SK-N-SH treated with all-trans-retinoic acid at 6 μM for 48 hours (cell line): ENCODE data around the gene ADD3.

Source experiments
- ATAC-seq: fragments of 200-7000 bp; cut with Tn5 transposase; 3 replicates; pipeline ENCODE4 v1.9.1; 2020; ENCODE audit warnings: mild to moderate bottlenecking, moderate library complexity
- ARNTL ChIP-seq: fragments of 450-650 bp; formaldehyde crosslinking; IDR thresholded peaks from 2 replicates; pipeline ENCODE4 v1.5.0; 2020; ENCODE audit warnings: low read depth, mild to moderate bottlenecking, moderate library complexity, borderline replicate concordance
- BACH2 ChIP-seq: fragments of 250-450 bp; sonication (Bioruptor Pico); IDR thresholded peaks from 2 replicates; pipeline ENCODE4 v1.9.0; 2021; ENCODE audit warnings: mild to moderate bottlenecking, borderline replicate concordance
- CSDC2 ChIP-seq: fragments of 250-450 bp; sonication (Bioruptor Pico); IDR thresholded peaks from 2 replicates; pipeline ENCODE4 v1.5.0; 2020; ENCODE audit warnings: mild to moderate bottlenecking, moderate library complexity
- ESRRG ChIP-seq: fragments of 250-450 bp; sonication (Bioruptor Pico); IDR thresholded peaks from 2 replicates; pipeline ENCODE4 v1.6.1; 2021; ENCODE audit warnings: mild to moderate bottlenecking
- GLIS3 ChIP-seq: fragments of 250-450 bp; sonication (Bioruptor Pico); IDR thresholded peaks from 2 replicates; pipeline ENCODE4 v1.5.0; 2020; ENCODE audit warnings: mild to moderate bottlenecking, moderate library complexity
- ISL1 ChIP-seq: fragments of 250-450 bp; sonication (Bioruptor Pico); IDR thresholded peaks from 2 replicates; pipeline ENCODE4 v2.1.2; 2022; ENCODE audit warnings: mild to moderate bottlenecking, moderate library complexity
- PATZ1 ChIP-seq: fragments of 250-450 bp; sonication (Bioruptor Pico); IDR thresholded peaks from 2 replicates; pipeline ENCODE4 v1.8.0; 2020; ENCODE audit warnings: mild to moderate bottlenecking, moderate library complexity, borderline replicate concordance
- POU6F1 ChIP-seq: fragments of 250-450 bp; sonication (Bioruptor Pico); IDR thresholded peaks from 2 replicates; pipeline ENCODE4 v1.8.0; 2021; ENCODE audit warnings: low read depth, mild to moderate bottlenecking, moderate library complexity, borderline replicate concordance
- RARB ChIP-seq: fragments of 250-450 bp; sonication (Bioruptor Pico); IDR thresholded peaks from 2 replicates; pipeline ENCODE4 v1.8.0; 2021; ENCODE audit warnings: mild to moderate bottlenecking, moderate library complexity
- SNAI2 ChIP-seq: fragments of 250-450 bp; sonication (Bioruptor Pico); IDR thresholded peaks from 2 replicates; pipeline ENCODE4 v1.5.0; 2020; ENCODE audit warnings: mild to moderate bottlenecking, moderate library complexity
- TCF4 ChIP-seq: fragments of 250-450 bp; sonication (Bioruptor Pico); IDR thresholded peaks from 2 replicates; pipeline ENCODE4 v1.8.0; 2021; ENCODE audit warnings: mild to moderate bottlenecking, moderate library complexity, borderline replicate concordance
- TOX ChIP-seq: fragments of 250-450 bp; sonication (Bioruptor Pico); IDR thresholded peaks from 2 replicates; pipeline ENCODE4 v1.8.0; 2021; ENCODE audit warnings: mild to moderate bottlenecking, moderate library complexity, borderline replicate concordance
- ZC3H10 ChIP-seq: fragments of 250-450 bp; sonication (Bioruptor Pico); IDR thresholded peaks from 2 replicates; pipeline ENCODE4 v1.5.1; 2021; ENCODE audit warnings: mild to moderate bottlenecking, moderate library complexity
- ZFP3 ChIP-seq: fragments of 250-450 bp; sonication (Bioruptor Pico); IDR thresholded peaks from 2 replicates; pipeline ENCODE4 v1.5.0; 2020; ENCODE audit warnings: mild to moderate bottlenecking, moderate library complexity
- ZFP30 ChIP-seq: fragments of 450-650 bp; formaldehyde crosslinking; IDR thresholded peaks from 2 replicates; pipeline ENCODE4 v1.5.0; 2022; ENCODE audit warnings: mild to moderate bottlenecking, moderate library complexity
- ZNF70 ChIP-seq: fragments of 450-650 bp; formaldehyde crosslinking; IDR thresholded peaks from 2 replicates; pipeline ENCODE4 v1.5.0; 2020; ENCODE audit warnings: mild to moderate bottlenecking, moderate library complexity
- ZNF8 ChIP-seq: fragments of 450-650 bp; formaldehyde crosslinking; IDR thresholded peaks from 2 replicates; pipeline ENCODE4 v1.5.0; 2020; ENCODE audit warnings: mild to moderate bottlenecking, moderate library complexity
- TF ChIP-seq, protein P1 (sequence below): fragments of 250-450 bp; sonication (Bioruptor Pico); IDR thresholded peaks from 2 replicates; pipeline ENCODE4 v1.5.0; 2020; ENCODE audit warnings: mild to moderate bottlenecking, moderate library complexity

The ADD3 gene

GRCh38 chr10:110069502-110069982, 61.8 kb downstream of the ADD3 start:
- no peak for ATAC-seq
- no peak for TF ChIP-seq TCF4 (CRISPR knock-in tag)
- no peak for TF ChIP-seq SNAI2 (CRISPR knock-in tag)
- TF ChIP-seq POU6F1: no peak

- ATAC-seq: no peak
- TF ChIP-seq TCF4 (CRISPR knock-in tag) (no peak), RARB (CRISPR knock-in tag) (no peak), ESRRG (CRISPR knock-in tag) (no peak), ISL1 (CRISPR knock-in tag) (no peak), ZNF70 (no peak), GLIS3 (CRISPR knock-in tag) (no peak), ZFP30 (CRISPR knock-in tag) (no peak), ZC3H10 (no peak), BACH2 (no peak), TOX (CRISPR knock-in tag) (no peak), ZFP3 (no peak)
- TF ChIP-seq, protein P1, sequence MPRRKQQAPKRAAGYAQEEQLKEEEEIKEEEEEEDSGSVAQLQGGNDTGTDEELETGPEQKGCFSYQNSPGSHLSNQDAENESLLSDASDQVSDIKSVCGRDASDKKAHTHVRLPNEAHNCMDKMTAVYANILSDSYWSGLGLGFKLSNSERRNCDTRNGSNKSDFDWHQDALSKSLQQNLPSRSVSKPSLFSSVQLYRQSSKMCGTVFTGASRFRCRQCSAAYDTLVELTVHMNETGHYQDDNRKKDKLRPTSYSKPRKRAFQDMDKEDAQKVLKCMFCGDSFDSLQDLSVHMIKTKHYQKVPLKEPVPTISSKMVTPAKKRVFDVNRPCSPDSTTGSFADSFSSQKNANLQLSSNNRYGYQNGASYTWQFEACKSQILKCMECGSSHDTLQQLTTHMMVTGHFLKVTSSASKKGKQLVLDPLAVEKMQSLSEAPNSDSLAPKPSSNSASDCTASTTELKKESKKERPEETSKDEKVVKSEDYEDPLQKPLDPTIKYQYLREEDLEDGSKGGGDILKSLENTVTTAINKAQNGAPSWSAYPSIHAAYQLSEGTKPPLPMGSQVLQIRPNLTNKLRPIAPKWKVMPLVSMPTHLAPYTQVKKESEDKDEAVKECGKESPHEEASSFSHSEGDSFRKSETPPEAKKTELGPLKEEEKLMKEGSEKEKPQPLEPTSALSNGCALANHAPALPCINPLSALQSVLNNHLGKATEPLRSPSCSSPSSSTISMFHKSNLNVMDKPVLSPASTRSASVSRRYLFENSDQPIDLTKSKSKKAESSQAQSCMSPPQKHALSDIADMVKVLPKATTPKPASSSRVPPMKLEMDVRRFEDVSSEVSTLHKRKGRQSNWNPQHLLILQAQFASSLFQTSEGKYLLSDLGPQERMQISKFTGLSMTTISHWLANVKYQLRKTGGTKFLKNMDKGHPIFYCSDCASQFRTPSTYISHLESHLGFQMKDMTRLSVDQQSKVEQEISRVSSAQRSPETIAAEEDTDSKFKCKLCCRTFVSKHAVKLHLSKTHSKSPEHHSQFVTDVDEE (CRISPR knock-in tag): no peak
Measured at GRCh38 chr10:110073896-110074295, 66.1 kb downstream of the ADD3 start.

DNA sequence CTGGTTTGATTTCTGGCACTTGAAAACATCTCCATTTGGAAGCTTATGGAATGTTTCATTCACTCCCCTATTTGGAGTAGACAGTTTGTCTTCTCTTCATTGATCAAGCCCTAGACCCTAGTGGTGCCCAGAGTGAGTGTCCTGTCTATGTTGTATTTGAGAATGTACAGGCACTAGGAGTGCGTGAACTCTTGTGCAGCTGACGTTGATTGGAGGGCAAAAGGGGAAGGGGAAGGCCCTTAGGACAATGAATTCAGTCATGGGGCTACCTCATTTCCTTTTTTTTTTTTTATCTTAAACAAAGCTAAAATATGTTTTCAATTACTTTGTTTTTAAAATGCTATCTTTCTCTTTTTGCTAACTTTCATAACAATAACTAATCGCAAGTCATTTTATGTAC, 66.5 kb downstream of the ADD3 start:
- peak; percentile 26 for ATAC-seq
- no peak for TF ChIP-seq ZC3H10
- TF ChIP-seq ARNTL (CRISPR knock-in tag): no peak
- TF ChIP-seq CSDC2 (CRISPR knock-in tag): no peak
- no peak for TF ChIP-seq ZNF70
- no peak for TF ChIP-seq PATZ1 (CRISPR knock-in tag)
- no peak for TF ChIP-seq ZNF8 (CRISPR knock-in tag)
- no peak for TF ChIP-seq TCF4 (CRISPR knock-in tag)
- TF ChIP-seq, protein P1 (CRISPR knock-in tag): no peak
- TF ChIP-seq ESRRG (CRISPR knock-in tag): no peak
- no peak for TF ChIP-seq ZFP3

- no peak for TF ChIP-seq RARB (CRISPR knock-in tag)
- TF ChIP-seq TCF4 (CRISPR knock-in tag): 0 out of 2 replicates have a peak, but pooled peaks have one; percentile 19
- peak; percentile 8; the same call in 1 of the 2 replicates for TF ChIP-seq ISL1 (CRISPR knock-in tag)
- no peak for TF ChIP-seq ZNF8 (CRISPR knock-in tag)
- TF ChIP-seq, all 23 proteins: peak for 2
- ATAC-seq: peak; percentile 92
Measured at GRCh38 chr10:110074758-110075671, 67.2 kb downstream of the ADD3 start.
